GM13976 (cell line): ENCODE data around the gene CPM.

Source experiments
- DNase-seq: peaks from one replicate; pipeline ENCODE4 v3.0.0; 2012; ENCODE audit warnings: low spot score
- CTCF ChIP-seq: IDR thresholded peaks from 2 replicates; pipeline ENCODE4 v1.5.1; 2012; ENCODE audit warnings: borderline replicate concordance, mild to moderate bottlenecking; ENCODE audit not compliant: insufficient read depth; ENCODE audit errors: extremely low read depth, missing control alignments, control extremely low read depth
- in situ Hi-C: fragments of 300-500 bp; cut with MboI; formaldehyde crosslinking; loops from one replicate; pipeline ENCODE4 v1.12.0; 2022; ENCODE audit warnings: low sequenced_read_pairs, mixed read lengths, inconsistent platforms; ENCODE audit not compliant: unreplicated experiment

Gene CPM

GRCh38 chr12:68976395-68976841 is 43.4 kb upstream of the CPM start:
- no peak for TF ChIP-seq CTCF
- DNase-seq, result no peak
- in situ Hi-C loops, result no loop called here

GRCh38 chr12:68975811-68976210 is 42.8 kb upstream of the CPM start:
- in situ Hi-C loops, result no loop called here
- no peak for TF ChIP-seq CTCF

GRCh38 chr12:68972595-68972994 is 39.6 kb upstream of the CPM start:
- in situ Hi-C loops, result no loop called here
- no peak for DNase-seq
- TF ChIP-seq CTCF, result no peak

More at GRCh38 chr12:68975811-68976210, 42.8 kb upstream of the CPM start:
- DNase-seq, result no peak

GRCh38 chr12:68971404-68971803 is 38.4 kb upstream of the CPM start:
- no peak for DNase-seq
- no peak for TF ChIP-seq CTCF
- in situ Hi-C loops, result no loop called here

GRCh38 chr12:68970951-68971350 is 38.0 kb upstream of the CPM start:
- TF ChIP-seq CTCF, result no peak
- DNase-seq, result no peak
- in situ Hi-C loops, result no loop called here

- no peak for TF ChIP-seq CTCF
- in situ Hi-C loops, result no loop called here
- DNase-seq, result no peak
Observed at GRCh38 chr12:68970306-68970705, 37.3 kb upstream of the CPM start.

GRCh38 chr12:68967046-68967445 is 34.1 kb upstream of the CPM start:
- DNase-seq, result no peak
- in situ Hi-C loops, result no loop called here
- no peak for TF ChIP-seq CTCF
